NB4 (cell line): ENCODE measurements around the gene PIAS1.

Experiments
- TF ChIP-seq, protein P1 (sequence below): IDR thresholded peaks from one replicate; pipeline ENCODE4 v1.5.1; 2012; ENCODE audit warnings: low read depth, low read length
- TF ChIP-seq, protein P2 (sequence below): IDR thresholded peaks from 2 replicates; pipeline ENCODE4 v1.6.1; 2011; ENCODE audit warnings: low read depth, low read length

DNA sequence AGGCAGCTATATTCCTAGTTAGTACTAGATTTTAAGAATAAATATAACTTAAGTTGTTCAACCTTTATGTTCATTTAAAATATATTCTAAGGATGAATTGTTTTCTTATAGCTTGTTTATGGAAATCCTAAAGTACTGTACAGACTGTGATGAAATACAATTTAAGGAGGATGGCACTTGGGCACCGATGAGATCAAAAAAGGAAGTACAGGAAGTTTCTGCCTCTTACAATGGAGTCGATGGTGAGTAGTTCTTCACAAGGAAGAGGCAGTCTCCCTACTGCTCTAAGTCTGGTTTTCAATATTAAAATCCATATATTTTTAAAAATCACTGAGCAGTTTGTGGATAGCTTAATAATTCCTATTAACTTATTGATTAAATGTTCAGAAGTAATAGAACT, 121.4 kb downstream of the PIAS1 start:
- TF ChIP-seq, protein P1, sequence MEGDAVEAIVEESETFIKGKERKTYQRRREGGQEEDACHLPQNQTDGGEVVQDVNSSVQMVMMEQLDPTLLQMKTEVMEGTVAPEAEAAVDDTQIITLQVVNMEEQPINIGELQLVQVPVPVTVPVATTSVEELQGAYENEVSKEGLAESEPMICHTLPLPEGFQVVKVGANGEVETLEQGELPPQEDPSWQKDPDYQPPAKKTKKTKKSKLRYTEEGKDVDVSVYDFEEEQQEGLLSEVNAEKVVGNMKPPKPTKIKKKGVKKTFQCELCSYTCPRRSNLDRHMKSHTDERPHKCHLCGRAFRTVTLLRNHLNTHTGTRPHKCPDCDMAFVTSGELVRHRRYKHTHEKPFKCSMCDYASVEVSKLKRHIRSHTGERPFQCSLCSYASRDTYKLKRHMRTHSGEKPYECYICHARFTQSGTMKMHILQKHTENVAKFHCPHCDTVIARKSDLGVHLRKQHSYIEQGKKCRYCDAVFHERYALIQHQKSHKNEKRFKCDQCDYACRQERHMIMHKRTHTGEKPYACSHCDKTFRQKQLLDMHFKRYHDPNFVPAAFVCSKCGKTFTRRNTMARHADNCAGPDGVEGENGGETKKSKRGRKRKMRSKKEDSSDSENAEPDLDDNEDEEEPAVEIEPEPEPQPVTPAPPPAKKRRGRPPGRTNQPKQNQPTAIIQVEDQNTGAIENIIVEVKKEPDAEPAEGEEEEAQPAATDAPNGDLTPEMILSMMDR: no peak
- TF ChIP-seq, protein P2, sequence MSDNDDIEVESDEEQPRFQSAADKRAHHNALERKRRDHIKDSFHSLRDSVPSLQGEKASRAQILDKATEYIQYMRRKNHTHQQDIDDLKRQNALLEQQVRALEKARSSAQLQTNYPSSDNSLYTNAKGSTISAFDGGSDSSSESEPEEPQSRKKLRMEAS: no peak
